Measurements from ENCODE around the gene CABLES2.

CABLES2 gene

DNA sequence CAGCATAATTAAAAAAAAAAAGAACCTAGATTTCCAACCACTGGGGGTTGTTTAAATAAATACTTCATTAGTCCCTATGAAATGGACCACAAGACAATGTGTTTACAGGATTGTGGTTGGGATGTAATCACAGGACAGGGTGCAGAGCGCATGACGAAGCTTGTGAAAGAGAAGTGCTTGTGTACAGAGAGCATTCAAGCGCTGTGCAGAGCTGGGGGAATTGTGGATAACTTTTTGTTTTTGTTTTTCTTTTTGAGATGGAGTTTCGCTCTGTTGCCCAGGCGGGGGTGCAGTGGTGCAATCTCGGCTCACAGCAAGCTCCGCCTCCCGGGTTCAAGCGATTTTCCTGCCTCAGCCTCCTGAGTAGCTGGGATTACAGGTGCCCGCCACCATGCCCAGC, 62.3 kb downstream of the CABLES2 start:
- FAIRE-seq, result no peak

DNA sequence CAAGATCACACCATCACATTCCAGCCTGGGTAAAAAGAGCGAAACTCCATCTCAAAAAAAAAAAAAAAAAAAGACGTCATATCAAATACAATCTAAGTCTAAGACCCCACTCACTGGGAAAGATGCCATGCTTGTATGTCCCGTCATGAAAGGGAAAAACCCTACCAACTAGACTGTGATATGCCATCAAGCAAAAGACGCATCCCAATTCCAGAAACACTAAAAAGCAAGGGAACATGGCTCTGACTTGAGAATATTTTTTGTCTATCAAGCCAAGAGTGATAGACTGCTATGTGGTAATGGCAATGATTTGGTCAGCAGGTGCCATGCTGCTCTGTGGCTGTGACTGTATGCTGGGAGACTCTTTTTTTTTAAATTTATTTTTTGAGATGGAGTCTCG, 63.0 kb downstream of the CABLES2 start:
- FAIRE-seq, result no peak

DNA sequence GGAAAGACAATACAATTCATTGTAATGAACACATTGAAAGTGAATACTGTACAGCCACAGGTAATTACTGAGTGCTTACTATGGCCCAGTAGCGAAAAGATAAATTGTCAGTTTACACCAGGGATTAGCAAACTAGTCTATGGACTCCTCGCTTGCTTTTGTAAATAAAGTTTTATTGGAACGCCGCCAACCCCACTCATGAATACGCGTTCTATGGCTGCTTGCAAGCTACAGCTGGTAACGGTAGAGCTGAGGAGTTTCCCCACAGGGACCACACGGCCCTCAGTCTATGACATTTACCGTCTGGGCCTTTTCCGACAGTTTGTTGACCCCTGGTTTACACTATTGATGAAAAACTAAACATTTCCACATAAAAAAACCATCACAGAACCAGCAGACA, 64.2 kb downstream of the CABLES2 start:
- FAIRE-seq, result no peak

DNA sequence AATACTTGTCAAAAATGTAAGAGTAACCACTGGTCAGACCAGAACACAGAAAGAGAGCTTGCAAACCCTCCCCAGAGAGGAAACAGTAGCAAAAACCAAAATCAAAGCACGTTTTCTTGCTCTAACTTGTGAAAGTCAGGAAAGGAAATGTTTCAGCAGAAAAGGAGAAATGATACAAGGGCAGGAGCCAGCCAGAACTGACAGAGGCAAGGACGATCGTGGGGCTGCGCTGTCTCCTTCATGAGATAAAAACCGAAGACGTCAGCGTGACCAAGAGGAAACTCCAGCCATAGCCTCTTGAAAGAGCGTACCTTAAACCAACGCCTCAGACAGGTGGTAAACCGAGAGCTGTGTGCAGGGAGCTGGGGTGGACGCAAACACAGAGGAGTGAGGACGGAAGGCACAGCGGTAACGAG, 67.4 kb downstream of the CABLES2 start:
- FAIRE-seq, result no peak

Measured in islet of Langerhans (tissue), 1 donor.